H7 (cell line): ENCODE data around the gene FHOD3. TPM values are rescaled to one million over a fixed set of nuclear protein-coding genes. Genes with fewer than 3 reads are reported as not detected.

Experiments used
- total RNA-seq: library from RNA; depleted of rRNA; stranded (reverse); fragments of >200 nt; shearing (Covaris generic); gene quantifications from 2 replicates; pipeline ENCODE4 v1.2.3, GENCODE V29; 2014; rRNA removed

Gene FHOD3
- total RNA-seq, 1 experiment from 2014 or later, result 1.8 TPM

Other genes starting within 250 kb of the FHOD3 start
- 101 and 134 TPM in 2 replicates for gene RPRD1A, start 230.2 kb upstream of the FHOD3 start, total RNA-seq
- gene SLC39A6, start 168.4 kb upstream of the FHOD3 start, total RNA-seq, result 36.2 and 36.7 TPM in 2 replicates
- 92.2 and 144 TPM in 2 replicates for gene ELP2, start 167.8 kb upstream of the FHOD3 start, total RNA-seq
- gene MOCOS, start 110.2 kb upstream of the FHOD3 start, total RNA-seq, result 1.7 and 2.4 TPM in 2 replicates